ENCODE data around the gene CXXC1.
"Not testable (repeated sequence)": the region's sequence is repeated elsewhere in the genome, so short reads cannot be mapped to it uniquely, and the experiment has no call there.

The CXXC1 gene

DNA sequence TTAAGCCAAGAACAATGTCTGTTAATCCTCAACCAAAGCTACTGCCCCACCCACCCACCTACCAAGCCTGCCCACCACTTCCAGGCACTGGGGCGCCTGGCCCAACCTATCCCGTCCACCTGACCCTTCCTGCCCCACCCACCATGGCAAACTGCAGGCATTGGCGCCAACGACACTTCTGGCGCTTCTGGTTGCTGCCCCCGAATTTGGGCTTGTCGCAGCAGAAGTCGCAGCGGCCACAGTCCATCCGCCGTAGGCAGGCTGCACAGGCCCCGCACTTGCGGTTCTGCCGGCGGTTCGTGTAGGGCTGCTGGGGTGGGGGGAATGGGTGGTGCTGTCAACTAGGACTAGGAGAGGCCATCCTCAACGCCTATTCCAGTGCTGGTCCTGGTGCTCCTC is 13.4 kb downstream of the CXXC1 start:
- no peak for DNase-seq (ENCODE audit: low spot score)

DNA sequence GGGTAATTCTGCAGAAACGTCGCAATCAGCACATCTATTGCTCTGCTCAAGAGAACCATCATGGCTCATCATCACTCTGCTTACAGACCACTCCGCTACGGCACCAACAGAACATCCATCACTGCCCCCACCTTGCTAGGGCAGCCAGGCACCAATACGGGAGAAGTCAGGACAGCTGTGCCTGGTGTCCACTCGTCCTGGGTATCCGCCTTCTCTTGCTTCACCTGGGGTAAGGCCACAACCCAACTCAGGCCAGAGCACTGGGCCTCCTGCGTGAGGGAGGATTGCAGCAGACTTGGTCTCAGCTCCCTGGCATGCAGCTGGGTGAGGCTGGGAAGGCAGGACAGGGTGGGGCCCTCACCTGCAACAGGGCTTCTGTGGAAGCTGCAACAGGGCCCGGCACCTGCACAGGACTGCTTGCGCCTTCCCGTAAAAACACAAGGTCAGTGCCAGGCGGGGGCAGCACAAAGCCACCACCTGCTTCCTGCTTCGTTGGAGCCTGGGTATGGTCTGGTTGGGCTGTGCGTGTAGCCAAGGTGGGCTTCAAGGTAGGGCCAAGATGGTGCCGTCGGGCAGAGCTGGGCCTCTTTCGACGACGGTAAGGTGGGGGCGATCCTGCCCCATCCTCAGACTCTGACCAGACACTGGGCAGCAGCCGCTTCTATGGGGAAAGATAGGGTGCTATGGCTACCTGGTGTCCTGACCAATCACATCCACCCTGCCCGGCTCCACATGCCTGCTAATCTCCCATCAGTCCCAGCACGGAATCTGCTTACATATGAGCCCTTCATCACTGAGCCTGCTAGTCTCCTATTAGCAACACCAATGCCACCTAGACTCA is 14.1 kb downstream of the CXXC1 start:
- DNase-seq (ENCODE audit: low spot score), result no peak

DNA sequence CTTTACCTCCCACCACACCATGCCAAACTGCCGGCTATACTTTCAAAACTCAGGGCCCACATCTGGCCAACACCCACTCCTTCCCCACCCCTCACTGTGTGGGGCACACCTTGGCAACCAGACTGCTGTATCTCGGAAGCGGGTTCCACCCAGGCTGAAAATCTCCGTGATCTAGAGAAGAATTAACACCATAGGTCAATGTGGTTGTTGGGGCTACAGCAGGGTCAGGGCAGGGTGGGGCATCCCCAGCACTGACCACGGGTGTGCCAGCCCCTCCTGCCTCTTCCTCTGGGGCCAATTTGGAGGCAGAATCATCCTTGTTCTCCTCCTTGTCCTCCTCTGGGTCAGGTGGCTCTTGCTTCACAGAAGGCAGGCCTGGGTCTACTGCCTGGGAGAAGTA is 14.9 kb downstream of the CXXC1 start:
- DNase-seq (ENCODE audit: low spot score), result no peak

DNA sequence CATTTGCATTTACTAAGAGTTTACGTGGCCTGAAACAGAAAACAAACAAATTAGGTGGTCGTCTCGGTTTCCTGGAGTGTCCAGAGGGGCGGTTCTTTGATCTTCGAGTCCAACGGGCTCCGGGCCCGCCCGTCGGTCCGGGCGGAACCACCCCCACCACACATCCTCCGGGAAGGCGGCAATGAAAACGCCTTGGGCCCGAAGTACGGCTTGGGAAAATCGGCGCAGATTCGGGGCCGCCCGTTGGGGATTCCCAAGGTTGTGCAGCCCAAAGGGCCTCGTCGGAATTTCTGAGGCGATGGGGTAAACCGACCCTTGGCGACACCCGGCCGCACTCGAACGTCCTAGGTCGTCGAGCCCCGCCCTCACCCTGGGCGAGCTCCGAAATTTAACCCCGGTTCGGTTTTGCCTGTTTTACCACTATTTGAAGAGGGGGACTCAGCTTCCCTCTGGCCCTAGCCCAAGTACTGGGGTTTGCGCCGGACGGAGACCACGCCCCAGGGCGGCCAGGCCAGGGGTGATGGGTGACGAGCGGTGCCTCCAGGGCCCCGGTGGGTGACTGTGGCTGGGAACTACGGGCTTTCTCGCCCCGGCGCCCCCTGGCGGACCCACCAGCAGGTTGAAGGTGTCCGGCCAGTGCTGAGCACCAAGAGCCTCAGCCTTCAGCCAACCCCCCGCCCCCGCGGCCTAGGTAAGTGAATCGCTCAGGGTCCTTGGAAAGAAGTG is 19.3 kb downstream of the CXXC1 start:
- no peak for DNase-seq (ENCODE audit: low spot score)

DNA sequence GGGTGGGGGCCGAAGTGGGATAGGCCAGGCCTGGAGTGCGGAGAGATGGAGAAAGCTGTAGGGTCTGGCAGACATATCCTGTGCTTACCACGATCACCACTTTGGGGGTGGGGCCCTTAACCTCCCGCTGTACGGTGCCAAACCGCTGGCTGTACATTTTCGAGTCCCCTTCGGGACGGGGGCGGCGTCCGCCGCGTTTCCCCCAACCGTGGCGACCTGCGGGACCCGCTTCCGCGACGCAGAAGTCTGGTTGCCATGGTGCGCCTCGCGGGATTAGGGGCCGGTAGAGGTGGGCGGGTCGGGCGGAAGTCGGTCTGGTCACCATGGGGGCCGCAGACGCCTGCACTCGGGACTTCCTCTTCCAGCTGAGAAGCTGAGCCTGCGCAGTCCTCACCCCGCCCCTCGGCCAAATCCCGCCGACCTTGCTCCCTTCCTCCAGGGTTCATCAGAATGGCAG is 21.2 kb downstream of the CXXC1 start, which contains the start of gene CFAP53:
Gene CFAP53 (minus strand): TSS at position 248 of the 457 bp plus-strand sequence. CDS start 91 bp downstream, at position 157.
- peak; percentile 69 for DNase-seq (ENCODE audit: low spot score)

DNA sequence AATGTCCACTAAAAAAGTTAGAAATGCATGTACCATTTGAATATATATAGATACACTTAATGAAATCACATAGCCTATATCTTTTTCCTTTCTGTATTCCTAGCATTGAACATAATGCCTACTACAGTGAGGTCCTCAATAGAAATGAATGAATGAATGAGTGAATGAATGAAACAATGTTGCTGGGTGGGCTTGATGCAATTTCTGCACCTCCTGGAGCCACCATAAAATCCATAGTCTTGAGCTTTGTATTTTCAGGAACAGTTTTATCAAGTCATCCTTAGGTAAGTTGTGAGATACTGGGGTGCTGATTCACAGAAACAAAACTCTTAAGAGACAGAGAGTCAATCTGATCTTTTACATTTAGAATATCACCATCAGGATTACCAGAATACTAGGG is 24.5 kb downstream of the CXXC1 start:
- no peak for DNase-seq (ENCODE audit: low spot score)

DNA sequence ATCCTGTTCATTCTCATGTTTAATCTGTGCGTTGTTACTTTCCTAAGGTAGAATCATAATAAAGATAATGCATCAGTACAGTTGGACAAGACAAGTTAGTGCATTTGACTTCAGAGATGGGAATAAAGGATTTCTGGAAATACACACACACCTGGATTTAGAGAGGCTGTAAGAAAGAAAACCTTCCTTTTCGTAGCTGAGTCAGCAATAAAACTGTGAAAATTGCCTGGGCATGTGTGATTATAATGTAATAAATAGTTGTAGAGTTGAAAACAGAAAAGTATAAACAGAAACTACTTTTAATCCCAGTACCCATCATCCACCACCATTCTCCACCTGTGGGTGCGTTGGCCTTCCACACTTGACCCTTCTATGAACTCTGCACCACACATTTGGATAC is 36.6 kb downstream of the CXXC1 start:
- DNase-seq (ENCODE audit: low spot score), result no peak

DNA sequence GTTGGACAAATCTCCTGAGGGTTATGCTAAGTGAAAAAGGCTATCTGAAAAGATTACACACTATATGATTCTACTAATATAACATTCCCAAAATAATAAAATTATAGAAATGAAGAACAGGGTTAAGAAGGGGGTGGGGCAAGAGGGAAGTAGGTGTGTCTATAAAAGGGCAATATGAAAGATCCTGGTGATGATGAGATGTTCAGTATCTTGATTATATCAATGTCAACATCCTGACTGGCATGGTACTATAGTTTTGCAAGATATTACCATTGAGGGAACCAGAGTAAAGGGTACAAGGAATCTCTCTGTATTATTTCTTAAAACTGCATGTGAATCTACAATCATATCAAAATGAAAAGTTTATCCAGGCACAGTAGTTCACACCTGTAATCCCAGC is 37.9 kb downstream of the CXXC1 start:
- DNase-seq (ENCODE audit: low spot score), result no peak

DNA sequence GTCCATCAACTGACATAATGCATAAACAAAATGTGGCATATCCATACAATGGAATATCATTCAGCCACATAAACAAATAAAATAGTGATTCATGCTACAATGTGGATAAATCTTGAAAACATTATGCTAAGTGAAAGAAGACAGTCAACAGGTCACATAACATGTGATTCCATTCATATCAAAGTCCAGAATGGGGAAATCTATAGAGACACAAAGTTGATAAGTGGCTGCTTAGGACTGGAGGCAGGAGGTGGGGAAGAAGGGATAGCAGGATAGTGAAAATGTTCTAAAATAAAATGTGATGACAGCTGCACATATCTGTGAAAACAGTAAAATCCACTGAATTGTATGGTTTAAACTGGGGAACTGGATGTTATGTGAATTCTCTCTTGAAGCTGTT is 39.9 kb downstream of the CXXC1 start:
- no peak for DNase-seq (ENCODE audit: low spot score)

DNA sequence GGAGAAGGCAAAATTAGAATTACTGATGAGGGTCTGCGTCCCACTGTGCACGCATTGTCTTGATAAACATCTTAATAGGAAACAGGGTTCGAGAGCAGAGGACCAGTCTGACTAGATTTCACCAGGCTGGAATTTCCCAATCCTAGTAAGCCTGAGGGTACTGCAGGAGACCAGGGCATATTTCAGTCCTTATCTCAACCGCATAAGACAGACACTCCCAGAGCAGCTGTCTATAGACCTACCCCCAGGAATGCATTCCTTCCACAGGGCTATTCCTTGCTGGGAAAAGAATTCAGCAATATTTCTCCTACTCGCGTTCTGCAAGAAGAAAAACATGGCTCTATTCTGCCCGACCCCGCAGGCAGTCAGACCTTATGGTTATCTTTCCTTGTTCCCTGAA is 45.7 kb downstream of the CXXC1 start:
- DNase-seq (ENCODE audit: low spot score), result not testable (repeated sequence)

DNA sequence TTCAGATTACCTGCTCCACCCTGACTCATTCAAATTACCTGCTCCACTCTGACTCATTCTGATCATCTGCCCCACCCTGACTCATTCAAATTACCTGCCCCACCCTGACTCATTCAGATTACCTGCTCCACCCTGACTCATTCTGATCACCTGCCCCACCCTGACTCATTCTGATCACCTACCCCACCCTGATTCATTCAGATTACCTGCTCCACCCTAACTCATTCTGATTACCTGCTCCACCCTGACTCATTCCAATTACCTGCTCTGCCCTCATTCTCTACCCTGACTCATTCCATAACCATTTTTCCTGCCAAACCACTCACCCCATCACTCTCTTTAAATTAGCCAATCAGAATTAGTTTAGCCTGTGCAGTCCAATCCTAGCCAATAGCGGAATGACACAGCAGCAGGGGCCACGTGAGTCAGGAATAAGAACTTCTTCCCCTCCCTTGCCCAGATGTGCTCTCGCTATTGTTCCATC is 47.4 kb downstream of the CXXC1 start:
- DNase-seq (ENCODE audit: low spot score), result no peak

DNA sequence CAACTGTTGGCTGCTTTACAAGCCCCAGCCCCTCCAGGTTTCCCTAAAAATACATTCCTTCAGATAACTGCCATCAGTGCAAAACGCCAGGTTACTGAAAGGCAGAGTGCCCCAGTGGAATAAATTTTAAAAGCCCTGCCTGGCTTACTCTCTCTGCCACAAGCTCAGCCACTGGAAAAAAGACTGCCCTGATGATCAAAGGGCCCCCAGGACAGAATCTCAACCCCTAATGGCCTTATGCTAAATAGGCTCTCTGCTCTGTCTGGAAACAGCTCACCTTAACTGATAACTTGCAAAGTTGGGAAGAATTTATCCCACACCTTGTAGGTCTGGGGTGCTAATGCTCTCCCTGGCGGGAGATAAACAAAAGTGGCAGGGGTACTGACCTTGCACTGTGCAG is 55.1 kb downstream of the CXXC1 start:
- no peak for DNase-seq (ENCODE audit: low spot score)
